Activated CD4-positive, alpha-beta T cell treated with anti-CD3 and anti-CD28 coated beads for 36 hours (primary cell): Measurements from ENCODE around the gene NAV3. TPM values are rescaled to one million over a fixed set of nuclear protein-coding genes. Genes with fewer than 3 reads are reported as not detected.

Experiments used
- ATAC-seq: fragments of 200-7000 bp; cut with Tn5 transposase; one replicate; pipeline ENCODE4 v1.10.0; 2021; ENCODE audit warnings: mild to moderate bottlenecking, moderate library complexity
- CTCF ChIA-PET: fragments of 350-600 bp; sonication (Branson Sonifier 250); formaldehyde crosslinking; loops from one replicate; lab custom pipeline; 2021; ENCODE audit warnings: antibody characterized with exemption; lab: Charles Lee
- POLR2A ChIA-PET: fragments of 350-600 bp; sonication (Branson Sonifier 250); formaldehyde crosslinking; loops from one replicate; lab custom pipeline; 2021; ENCODE audit warnings: antibody characterized with exemption, inconsistent platforms; lab: Charles Lee
- DNase-seq: peaks from one replicate; pipeline ENCODE4 v3.0.0-alpha.2; 2020
- H3K27ac Mint-ChIP-seq: one replicate; pipeline ENCODE4 v1.8.0; 2021; ENCODE audit warnings: mixed read lengths
- H3K27me3 Mint-ChIP-seq: one replicate; pipeline ENCODE4 v1.8.0; 2021; ENCODE audit warnings: mixed read lengths
- H3K36me3 Mint-ChIP-seq: one replicate; pipeline ENCODE4 v1.8.0; 2021; ENCODE audit warnings: low read depth, mixed read lengths
- H3K4me1 Mint-ChIP-seq: one replicate; pipeline ENCODE4 v1.8.0; 2021; ENCODE audit warnings: mixed read lengths
- H3K4me3 Mint-ChIP-seq: one replicate; pipeline ENCODE4 v1.8.0; 2021; ENCODE audit warnings: mild to moderate bottlenecking, moderate library complexity, mixed read lengths
- H3K9me3 Mint-ChIP-seq: one replicate; pipeline ENCODE4 v1.8.0; 2021; ENCODE audit warnings: low read depth, mixed read lengths
- intact Hi-C, 2 experiments: fragments of 100-400 bp; cut with DNase I in 1 of 2; cut with micrococcal nuclease in 1 of 2; formaldehyde crosslinking; loops; one replicate each; pipeline versions ENCODE4 v1.14.2 to v1.15.1; 2022 to 2024; cut with DNase I, micrococcal nuclease
- total RNA-seq, 2 experiments: library from RNA; stranded (reverse); gene quantifications; one replicate each; pipeline ENCODE4 v1.2.3, GENCODE V29; 2021

NAV3 gene
- total RNA-seq, 2 experiments from 2014 or later: not detected

- intact Hi-C loops: no loop called here
- no peak overlapping the region for H3K27ac Mint-ChIP-seq
- H3K4me1 Mint-ChIP-seq: no peaks in the 10 kb centered on the region
- peaks cover 3% of the 10 kb centered on the region for H3K9me3 Mint-ChIP-seq
- H3K27me3 Mint-ChIP-seq: no peaks in the 10 kb centered on the region
- DNase-seq (no peak), ATAC-seq (no peak)
- POLR2A ChIA-PET: interaction anchor here (0.6 kb wide), 1 partner anchor 16 kb away, joined by 5 read pairs; no protein-coding TSS in a partner anchor
- H3K4me3 Mint-ChIP-seq: no peak overlapping the region
- CTCF ChIA-PET: no interaction called here
- H3K36me3 Mint-ChIP-seq: no peaks in the 10 kb centered on the region
These were observed 17.1 kb upstream of the NAV3 start for GRCh38 chr12:77813558-77813957.

GRCh38 chr12:77814386-77814785, 16.3 kb upstream of the NAV3 start:
- ATAC-seq: no peak
- no peak for DNase-seq
- ChIA-PET POLR2A (interaction anchor here (0.6 kb wide), 1 partner anchor 17 kb away, joined by 5 read pairs; no protein-coding TSS in a partner anchor), CTCF (no interaction called here)
- no peaks in the 10 kb centered on the region for H3K4me1 Mint-ChIP-seq
- H3K9me3 Mint-ChIP-seq: peaks cover 3% of the 10 kb centered on the region
- H3K36me3 Mint-ChIP-seq: no peaks in the 10 kb centered on the region
- intact Hi-C loops: no loop called here
- H3K27ac Mint-ChIP-seq: no peak overlapping the region
- no peak overlapping the region for H3K4me3 Mint-ChIP-seq
- no peaks in the 10 kb centered on the region for H3K27me3 Mint-ChIP-seq

- ChIA-PET POLR2A (no interaction called here), CTCF (no interaction called here)
- Mint-ChIP-seq H3K27me3 (no peaks in the 10 kb centered on the region), H3K36me3 (no peaks in the 10 kb centered on the region), H3K27ac (no peak overlapping the region), H3K4me3 (no peak overlapping the region), H3K4me1 (no peaks in the 10 kb centered on the region), H3K9me3 (peaks cover 4% of the 10 kb centered on the region)
- no peak for DNase-seq
- ATAC-seq: no peak
- intact Hi-C loops: no loop called here
These were observed 14.5 kb upstream of the NAV3 start for GRCh38 chr12:77816196-77816595.

GRCh38 chr12:77817276-77817675, 13.4 kb upstream of the NAV3 start:
- intact Hi-C loops: no loop called here
- ATAC-seq (no peak), DNase-seq (no peak)
- no peaks in the 10 kb centered on the region for H3K27me3 Mint-ChIP-seq
- CTCF ChIA-PET: no interaction called here
- H3K4me3 Mint-ChIP-seq: no peak overlapping the region
- POLR2A ChIA-PET: no interaction called here
- H3K36me3 Mint-ChIP-seq: no peaks in the 10 kb centered on the region
- H3K27ac Mint-ChIP-seq: no peak overlapping the region
- no peaks in the 10 kb centered on the region for H3K4me1 Mint-ChIP-seq
- H3K9me3 Mint-ChIP-seq: peaks cover 4% of the 10 kb centered on the region

- no peaks in the 10 kb centered on the region for H3K36me3 Mint-ChIP-seq
- H3K9me3 Mint-ChIP-seq: peaks cover 4% of the 10 kb centered on the region
- DNase-seq (no peak), ATAC-seq (no peak)
- POLR2A ChIA-PET: no interaction called here
- no peak overlapping the region for H3K4me3 Mint-ChIP-seq
- no peaks in the 10 kb centered on the region for H3K4me1 Mint-ChIP-seq
- intact Hi-C loops: no loop called here
- no peak overlapping the region for H3K27ac Mint-ChIP-seq
- H3K27me3 Mint-ChIP-seq: no peaks in the 10 kb centered on the region
- CTCF ChIA-PET: no interaction called here
These were observed 12.3 kb upstream of the NAV3 start for GRCh38 chr12:77818351-77818750.

GRCh38 chr12:77821699-77822203, 8.9 kb upstream of the NAV3 start:
- intact Hi-C loops: no loop called here
- no peaks in the 10 kb centered on the region for H3K36me3 Mint-ChIP-seq
- DNase-seq (no peak), ATAC-seq (no peak)
- CTCF ChIA-PET: no interaction called here
- peaks cover 4% of the 10 kb centered on the region for H3K9me3 Mint-ChIP-seq
- H3K4me3 Mint-ChIP-seq: no peak overlapping the region
- H3K4me1 Mint-ChIP-seq: no peaks in the 10 kb centered on the region
- POLR2A ChIA-PET: no interaction called here
- H3K27ac Mint-ChIP-seq: no peak overlapping the region
- H3K27me3 Mint-ChIP-seq: no peaks in the 10 kb centered on the region

GRCh38 chr12:77833329-77833728, 2.6 kb downstream of the NAV3 start:
- POLR2A ChIA-PET: no interaction called here
- intact Hi-C loops: no loop called here
- H3K36me3 Mint-ChIP-seq: no peaks in the 10 kb centered on the region
- CTCF ChIA-PET: no interaction called here
- H3K4me3 Mint-ChIP-seq: no peak overlapping the region
- no peaks in the 10 kb centered on the region for H3K4me1 Mint-ChIP-seq
- ATAC-seq (no peak), DNase-seq (no peak)
- no peaks in the 10 kb centered on the region for H3K9me3 Mint-ChIP-seq
- no peak overlapping the region for H3K27ac Mint-ChIP-seq
- no peaks in the 10 kb centered on the region for H3K27me3 Mint-ChIP-seq

GRCh38 chr12:77834618-77835017, 3.9 kb downstream of the NAV3 start:
- H3K27ac Mint-ChIP-seq: no peak overlapping the region
- no peaks in the 10 kb centered on the region for H3K27me3 Mint-ChIP-seq
- no peak for ATAC-seq
- no peak overlapping the region for H3K4me3 Mint-ChIP-seq
- no peaks in the 10 kb centered on the region for H3K4me1 Mint-ChIP-seq
- CTCF ChIA-PET: no interaction called here
- no peaks in the 10 kb centered on the region for H3K36me3 Mint-ChIP-seq
- no peaks in the 10 kb centered on the region for H3K9me3 Mint-ChIP-seq
- intact Hi-C loops: no loop called here
- POLR2A ChIA-PET: no interaction called here
- no peak for DNase-seq

GRCh38 chr12:77835969-77836368, 5.3 kb downstream of the NAV3 start:
- H3K4me3 Mint-ChIP-seq: no peak overlapping the region
- ChIA-PET POLR2A (no interaction called here), CTCF (no interaction called here)
- DNase-seq: no peak
- no peaks in the 10 kb centered on the region for H3K27me3 Mint-ChIP-seq
- no peaks in the 10 kb centered on the region for H3K4me1 Mint-ChIP-seq
- no peaks in the 10 kb centered on the region for H3K36me3 Mint-ChIP-seq
- H3K27ac Mint-ChIP-seq: no peak overlapping the region
- intact Hi-C loops: no loop called here
- no peaks in the 10 kb centered on the region for H3K9me3 Mint-ChIP-seq
- ATAC-seq: no peak

GRCh38 chr12:77837876-77838291, 7.2 kb downstream of the NAV3 start:
- Mint-ChIP-seq H3K27me3 (no peaks in the 10 kb centered on the region), H3K27ac (no peak overlapping the region), H3K9me3 (no peaks in the 10 kb centered on the region), H3K4me3 (no peak overlapping the region), H3K4me1 (no peaks in the 10 kb centered on the region), H3K36me3 (no peaks in the 10 kb centered on the region)
- ATAC-seq (no peak), DNase-seq (no peak)
- ChIA-PET CTCF (no interaction called here), POLR2A (no interaction called here)
- intact Hi-C loops: no loop called here

GRCh38 chr12:77841521-77841920, 10.8 kb downstream of the NAV3 start:
- intact Hi-C loops: no loop called here
- Mint-ChIP-seq H3K27ac (no peak overlapping the region), H3K9me3 (no peaks in the 10 kb centered on the region), H3K4me1 (no peaks in the 10 kb centered on the region), H3K36me3 (no peaks in the 10 kb centered on the region), H3K27me3 (no peaks in the 10 kb centered on the region), H3K4me3 (no peak overlapping the region)
- ChIA-PET POLR2A (no interaction called here), CTCF (no interaction called here)
- DNase-seq (no peak), ATAC-seq (no peak)

- Mint-ChIP-seq H3K27me3 (no peaks in the 10 kb centered on the region), H3K9me3 (no peaks in the 10 kb centered on the region), H3K4me3 (no peak overlapping the region), H3K36me3 (no peaks in the 10 kb centered on the region), H3K27ac (no peak overlapping the region), H3K4me1 (no peaks in the 10 kb centered on the region)
- intact Hi-C loops: no loop called here
- no peak for ATAC-seq
- CTCF ChIA-PET: no interaction called here
- POLR2A ChIA-PET: no interaction called here
- no peak for DNase-seq
These were observed 11.7 kb downstream of the NAV3 start for GRCh38 chr12:77842430-77842829.

GRCh38 chr12:77845831-77846230, 15.1 kb downstream of the NAV3 start:
- intact Hi-C loops: no loop called here
- Mint-ChIP-seq H3K27ac (no peak overlapping the region), H3K9me3 (no peaks in the 10 kb centered on the region), H3K36me3 (no peaks in the 10 kb centered on the region), H3K4me3 (no peak overlapping the region), H3K4me1 (no peaks in the 10 kb centered on the region), H3K27me3 (no peaks in the 10 kb centered on the region)
- POLR2A ChIA-PET: no interaction called here
- ATAC-seq (no peak), DNase-seq (no peak)
- CTCF ChIA-PET: no interaction called here
